ENCODE results near the gene SH3YL1.

DNA sequence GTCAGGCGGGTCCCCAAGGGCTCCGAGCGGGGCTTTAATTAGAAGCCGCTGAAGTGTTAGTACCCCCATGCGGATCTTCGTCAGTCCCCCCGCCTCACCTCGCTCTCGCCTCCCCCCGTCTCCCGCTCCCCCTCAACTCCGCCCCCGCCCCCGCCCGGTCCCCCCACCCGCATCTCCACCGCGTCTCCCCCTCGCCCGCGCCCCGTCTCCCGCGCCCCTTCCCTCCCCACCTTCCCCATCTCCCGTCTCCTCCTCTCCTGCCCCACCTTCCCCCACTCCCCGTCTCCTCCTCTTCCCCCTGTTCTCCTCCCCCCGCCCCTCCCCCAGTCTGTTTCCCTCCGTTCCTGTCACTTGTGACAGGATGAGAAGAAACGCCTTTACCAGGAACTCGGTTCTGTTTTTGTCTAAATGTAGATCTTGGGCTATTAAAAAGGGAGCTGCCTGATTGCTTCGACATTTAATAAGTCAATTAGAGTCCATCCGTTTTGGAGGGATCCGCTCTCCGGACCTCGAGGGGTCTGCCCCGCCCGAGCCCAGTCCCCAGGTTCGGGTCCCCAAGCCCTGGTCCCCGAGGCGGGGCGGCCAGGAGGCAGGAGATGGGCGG is 25.0 kb upstream of the SH3YL1 start:
- TF ChIP-seq, protein P1, sequence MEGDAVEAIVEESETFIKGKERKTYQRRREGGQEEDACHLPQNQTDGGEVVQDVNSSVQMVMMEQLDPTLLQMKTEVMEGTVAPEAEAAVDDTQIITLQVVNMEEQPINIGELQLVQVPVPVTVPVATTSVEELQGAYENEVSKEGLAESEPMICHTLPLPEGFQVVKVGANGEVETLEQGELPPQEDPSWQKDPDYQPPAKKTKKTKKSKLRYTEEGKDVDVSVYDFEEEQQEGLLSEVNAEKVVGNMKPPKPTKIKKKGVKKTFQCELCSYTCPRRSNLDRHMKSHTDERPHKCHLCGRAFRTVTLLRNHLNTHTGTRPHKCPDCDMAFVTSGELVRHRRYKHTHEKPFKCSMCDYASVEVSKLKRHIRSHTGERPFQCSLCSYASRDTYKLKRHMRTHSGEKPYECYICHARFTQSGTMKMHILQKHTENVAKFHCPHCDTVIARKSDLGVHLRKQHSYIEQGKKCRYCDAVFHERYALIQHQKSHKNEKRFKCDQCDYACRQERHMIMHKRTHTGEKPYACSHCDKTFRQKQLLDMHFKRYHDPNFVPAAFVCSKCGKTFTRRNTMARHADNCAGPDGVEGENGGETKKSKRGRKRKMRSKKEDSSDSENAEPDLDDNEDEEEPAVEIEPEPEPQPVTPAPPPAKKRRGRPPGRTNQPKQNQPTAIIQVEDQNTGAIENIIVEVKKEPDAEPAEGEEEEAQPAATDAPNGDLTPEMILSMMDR (IDR thresholded peaks at IDR 0.05 in 8 of 11, conservative IDR thresholded peaks at IDR 0.05 in 3 of 11) = no peak
- no peak for TF ChIP-seq POLR2A (IDR thresholded peaks at IDR 0.05)
